ENCODE data around the gene PIK3CB. TPM values are rescaled to one million over a fixed set of nuclear protein-coding genes. Genes with fewer than 3 reads are reported as not detected.
A peak's percentile ranks its signal among the peaks of the same experiment; 100 is the strongest.

The PIK3CB gene
- 6.6 and 10.2 TPM in 2 replicates for total RNA-seq (2014; rRNA removed)
- polyA plus RNA-seq (2012): 8.7 TPM

GRCh38 chr3:138834596-138835396 lies at the start of gene PIK3CB:
TSS of gene PIK3CB (minus strand) at chr3:138834928. CDS start at chr3:138759343, 75,585 bp downstream.
- peak; percentile 82 for DNase-seq (ENCODE audit: low read depth)

DNA sequence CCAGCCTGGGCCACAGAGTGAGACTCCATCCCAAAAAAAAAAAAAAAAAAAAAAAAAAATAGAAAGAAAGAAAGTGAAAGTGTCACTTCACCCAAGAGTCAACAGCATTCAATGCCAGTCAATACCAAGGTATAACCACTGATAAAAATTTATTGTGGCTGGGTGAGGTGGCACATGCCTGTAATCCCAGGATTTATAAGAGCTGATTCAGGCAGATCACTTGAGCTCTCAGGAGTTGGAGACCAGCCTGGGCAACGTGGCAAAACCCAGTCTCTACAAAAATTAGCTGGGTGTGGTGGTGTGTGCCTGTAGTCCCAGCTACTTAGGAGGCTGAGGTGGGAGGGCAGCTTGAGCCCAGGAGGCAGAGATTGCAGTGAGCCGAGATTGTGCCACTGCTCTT lies 46.5 kb upstream of the PIK3CB start:
- DNase-seq (ENCODE audit: low read depth): no peak

DNA sequence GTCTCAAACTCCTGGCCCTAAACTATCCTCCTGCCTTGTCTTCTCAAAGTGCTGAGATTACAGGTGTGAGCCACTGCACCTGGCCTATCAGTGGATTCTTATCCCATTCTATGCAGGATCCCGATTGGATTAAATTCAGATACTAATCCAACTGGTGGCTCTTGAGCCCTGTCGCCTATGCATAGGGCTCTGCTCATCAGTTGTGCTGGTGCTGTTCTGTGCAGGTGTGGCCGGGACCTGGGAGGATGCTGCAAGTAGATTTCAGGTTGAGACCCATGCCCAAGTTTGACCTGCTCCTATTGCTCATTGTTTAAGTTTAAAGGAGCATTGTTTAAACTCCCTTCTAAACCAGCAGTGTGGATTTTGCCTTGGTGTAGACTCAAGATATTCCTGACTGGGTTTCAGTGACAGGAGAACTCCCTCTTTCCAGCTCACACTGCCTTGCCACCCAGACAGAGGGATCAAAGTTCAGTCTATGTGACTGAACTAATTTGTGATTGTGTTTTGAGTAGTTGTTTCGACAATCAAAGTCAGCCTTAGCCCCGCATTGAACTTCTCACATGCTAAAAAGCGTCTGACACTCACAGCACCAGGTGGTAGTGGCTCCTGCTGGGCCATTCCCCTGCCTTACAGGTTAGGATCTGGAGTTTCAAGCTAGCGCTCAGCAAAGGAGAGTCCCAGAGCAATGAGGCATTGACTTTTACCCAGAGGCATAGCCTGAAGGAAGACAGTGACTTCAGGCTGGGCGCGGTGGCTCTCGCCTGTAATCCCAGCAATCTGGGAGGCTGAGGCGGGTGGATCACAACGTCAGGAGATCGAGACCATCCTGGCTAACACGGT lies 45.0 kb upstream of the PIK3CB start:
- no peak for DNase-seq (ENCODE audit: low read depth)

DNA sequence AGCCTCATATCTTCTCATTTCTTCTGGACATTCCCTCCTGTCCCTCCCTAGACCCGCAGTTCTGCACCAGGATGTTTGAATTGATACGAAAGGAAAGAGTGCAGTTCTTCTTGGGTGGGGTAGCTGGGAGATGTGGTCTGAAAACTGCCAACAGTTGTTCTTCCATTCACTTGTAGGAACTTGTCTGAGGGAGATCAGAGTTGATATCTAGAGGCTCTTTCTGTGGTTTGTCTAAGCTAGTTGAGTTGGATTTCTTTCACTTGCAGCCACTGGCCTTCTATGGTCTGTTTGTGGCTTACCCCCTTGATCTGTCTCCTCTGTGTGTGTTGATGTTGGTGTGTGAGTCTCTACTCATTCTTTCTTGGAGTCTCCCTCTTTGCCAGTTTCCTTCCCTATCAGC lies 42.5 kb upstream of the PIK3CB start:
- DNase-seq (ENCODE audit: low read depth): no peak

- no peak for DNase-seq (ENCODE audit: low read depth)
Observed at GRCh38 chr3:138875754-138876664, 41.3 kb upstream of the PIK3CB start.

GRCh38 chr3:138875096-138875753 lies 40.5 kb upstream of the PIK3CB start:
- no peak for DNase-seq (ENCODE audit: low read depth)

DNA sequence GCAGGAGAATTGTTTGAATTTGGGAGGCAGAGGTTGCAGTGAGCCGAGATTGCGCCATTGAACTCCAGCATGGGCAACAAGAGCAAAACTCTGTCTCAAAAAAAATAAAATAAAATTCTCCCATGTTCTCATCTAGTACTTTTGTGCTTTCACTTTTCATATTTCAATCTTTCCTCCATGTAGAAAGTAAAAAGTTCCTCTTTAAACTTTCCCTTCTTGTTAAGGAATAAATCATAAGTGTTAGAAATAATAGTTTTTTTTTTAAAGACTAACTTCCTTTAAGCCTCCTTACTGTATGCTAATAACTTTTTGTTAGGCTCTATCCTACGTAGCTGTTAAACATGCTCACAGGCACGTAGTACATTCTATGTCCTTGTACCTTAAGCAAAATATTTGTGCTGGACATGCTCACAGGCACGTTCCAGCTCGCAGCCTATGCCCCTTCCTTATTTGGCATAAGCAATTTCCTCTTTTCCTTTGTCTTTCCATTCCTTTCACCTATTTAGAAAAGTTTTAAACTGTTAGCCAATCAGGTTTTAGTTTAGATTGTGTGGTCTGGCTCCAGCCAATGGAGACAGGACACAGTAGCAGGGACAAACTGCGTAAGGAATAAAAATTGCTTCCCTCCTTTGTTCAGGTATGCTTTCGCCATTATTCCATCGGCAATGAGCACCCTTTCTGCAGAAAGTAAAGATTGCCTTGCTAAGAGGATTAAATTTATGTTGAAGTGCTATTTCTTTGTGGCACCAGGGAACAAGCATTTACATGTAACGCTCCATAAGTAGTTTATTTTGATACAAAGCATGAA lies 38.9 kb upstream of the PIK3CB start:
- no peak for DNase-seq (ENCODE audit: low read depth)

DNA sequence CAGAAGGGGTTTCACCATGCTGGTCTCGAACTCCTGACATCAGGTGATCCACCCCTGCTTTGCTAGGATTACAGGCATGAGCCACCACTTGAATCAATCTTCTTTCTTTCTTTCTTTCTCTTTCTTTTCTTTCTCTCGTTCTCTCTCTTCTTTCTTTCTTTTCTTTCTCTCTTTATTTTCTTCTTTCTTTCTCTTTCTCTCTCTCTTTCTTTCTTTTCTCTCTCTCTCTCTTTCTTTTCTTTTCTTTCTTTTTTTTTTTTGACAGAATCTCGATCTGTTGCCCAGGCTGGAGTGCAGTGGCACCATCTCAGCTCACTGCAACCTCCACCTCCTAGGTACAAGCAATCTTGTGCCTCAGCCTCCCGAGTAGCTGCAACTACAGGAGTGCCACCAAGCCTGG lies 37.9 kb upstream of the PIK3CB start:
- no peak for DNase-seq (ENCODE audit: low read depth)

DNA sequence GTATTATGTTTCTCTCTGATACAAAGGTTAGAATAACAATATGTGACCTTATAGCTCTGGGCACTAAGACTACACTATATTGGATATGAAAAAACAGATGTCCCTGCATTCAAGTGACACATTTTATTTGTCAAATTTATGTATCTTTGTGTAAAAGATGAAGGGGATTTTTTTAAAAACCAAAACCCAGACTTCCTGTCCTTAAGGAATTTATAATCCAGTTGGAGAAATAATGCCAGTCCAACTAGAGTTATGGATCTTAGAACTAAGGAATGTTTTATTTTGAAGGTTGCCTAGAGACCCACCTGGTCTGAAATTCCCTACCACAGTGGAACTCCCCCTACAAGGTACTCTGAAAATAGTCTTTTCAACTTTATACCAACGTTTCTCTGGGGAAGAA lies 33.3 kb upstream of the PIK3CB start:
- no peak for DNase-seq (ENCODE audit: low read depth)

DNA sequence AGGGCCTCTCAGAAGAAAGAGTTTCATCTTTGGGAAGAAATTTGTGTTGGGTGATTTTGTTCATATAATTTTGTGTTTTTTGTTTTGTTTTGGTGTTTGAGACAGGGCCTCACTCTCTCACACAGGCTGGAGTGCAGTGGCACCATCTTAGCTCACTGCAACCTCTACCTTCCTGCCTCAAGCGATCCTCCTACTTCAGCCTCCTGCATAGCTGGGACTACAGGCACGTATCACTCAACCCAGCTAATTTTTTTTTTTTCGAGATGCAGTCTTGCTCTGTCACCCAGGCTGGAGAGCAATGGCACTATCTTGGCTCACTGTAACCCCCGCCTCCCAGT lies 29.0 kb upstream of the PIK3CB start:
- DNase-seq (ENCODE audit: low read depth): no peak

- DNase-seq (ENCODE audit: low read depth): peak; percentile 66
Observed at GRCh38 chr3:138862924-138863775, 28.4 kb upstream of the PIK3CB start.

DNA sequence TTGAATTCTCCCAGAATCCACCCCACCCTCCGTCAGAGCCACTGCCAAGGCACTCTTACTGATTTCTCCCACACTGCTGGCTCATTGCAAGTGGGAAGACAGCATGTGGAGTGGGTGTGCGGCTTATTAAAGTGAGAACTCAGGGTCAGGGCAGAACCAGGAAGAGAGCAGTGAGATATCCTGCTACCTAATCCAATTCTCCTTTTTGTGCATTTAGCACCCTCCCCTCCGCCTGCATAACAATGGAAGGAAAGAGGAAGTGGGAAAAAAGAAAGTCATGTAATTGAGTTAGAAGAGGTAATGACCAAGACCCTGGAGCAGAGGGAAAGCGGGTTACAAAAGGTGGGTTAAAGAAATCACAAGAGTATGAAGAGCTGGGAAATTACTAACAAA lies 27.8 kb upstream of the PIK3CB start:
- no peak for DNase-seq (ENCODE audit: low read depth)

GRCh38 chr3:138861798-138862197 lies 27.1 kb upstream of the PIK3CB start:
- peak; percentile 45 for DNase-seq (ENCODE audit: low read depth)

DNA sequence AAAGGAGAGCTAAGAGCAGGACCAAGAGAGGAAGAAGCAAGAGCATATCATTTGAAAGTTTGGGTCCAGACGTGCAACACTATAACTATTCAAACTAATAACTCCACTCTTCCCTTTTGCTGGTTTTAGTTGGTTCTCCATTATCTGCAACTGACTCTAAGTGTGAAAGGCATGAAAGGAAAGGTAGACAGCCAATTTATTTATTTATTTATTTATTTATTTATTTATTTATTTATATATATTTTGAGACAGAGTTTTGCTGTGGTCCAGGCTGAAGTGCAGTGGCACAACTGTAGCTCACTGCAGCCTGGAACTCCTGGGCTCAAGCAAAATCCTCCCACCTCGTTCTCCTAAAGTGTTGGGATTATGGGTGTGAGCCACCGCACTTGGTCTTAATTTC lies 22.1 kb upstream of the PIK3CB start:
- DNase-seq (ENCODE audit: low read depth): no peak

DNA sequence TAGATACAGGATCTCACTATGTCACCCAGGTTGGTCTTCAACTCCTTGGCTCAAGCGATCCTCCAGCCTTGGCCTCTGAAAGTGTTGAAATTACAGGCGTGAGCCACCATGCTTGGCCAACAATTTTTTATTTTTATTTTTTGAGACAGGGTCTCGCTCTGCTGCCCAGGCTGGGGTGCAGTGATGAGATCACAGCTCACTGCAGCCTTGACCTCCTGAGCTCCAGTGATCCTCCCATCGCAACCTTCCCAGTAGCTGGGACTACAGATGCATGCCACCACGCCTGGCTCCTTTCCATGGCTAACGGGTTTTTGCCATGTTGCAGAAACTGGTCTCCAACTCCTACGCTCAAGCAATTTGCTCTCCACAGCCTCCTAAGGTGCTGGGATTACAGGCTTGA lies 20.2 kb upstream of the PIK3CB start:
- no peak for DNase-seq (ENCODE audit: low read depth)

- no peak for DNase-seq (ENCODE audit: low read depth)
Observed at GRCh38 chr3:138854204-138854603, 19.5 kb upstream of the PIK3CB start.

DNA sequence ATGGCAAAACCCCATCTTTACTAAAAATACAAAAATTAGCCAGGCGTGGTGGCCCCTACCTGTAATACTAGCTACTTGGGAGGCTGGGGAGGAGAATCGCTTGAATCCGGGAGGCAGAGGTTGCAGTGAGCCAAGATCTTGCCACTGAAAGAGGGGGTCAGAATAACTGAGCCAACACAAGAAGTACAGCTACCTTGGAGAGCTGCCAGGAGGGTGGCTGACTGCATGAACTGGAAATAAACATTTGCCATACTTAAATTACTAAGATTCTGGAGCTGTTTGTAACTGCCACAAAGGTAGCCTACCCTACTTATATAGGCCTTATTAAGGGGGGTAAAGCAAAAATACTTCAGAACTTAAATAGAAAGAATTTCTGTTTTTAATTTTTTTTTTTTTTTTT lies 15.4 kb upstream of the PIK3CB start:
- no peak for DNase-seq (ENCODE audit: low read depth)

- no peak for DNase-seq (ENCODE audit: low read depth)
Observed at GRCh38 chr3:138849222-138849940, 14.7 kb upstream of the PIK3CB start.

GRCh38 chr3:138848696-138849095 lies 14.0 kb upstream of the PIK3CB start:
- no peak for DNase-seq (ENCODE audit: low read depth)

All from LHCN-M2 (cell line).